Measurements from ENCODE around the gene TFAP2C.

TFAP2C gene

GRCh38 chr20:56628873-56629463, at the start of gene TFAP2C:
TSS of gene TFAP2C (plus strand) at chr20:56629306. CDS start at chr20:56629545, 239 bp downstream.
- TF ChIP-seq GATA3 (IDR thresholded peaks at IDR 0.05; ENCODE audit: low read depth, low read length), result no peak
- TF ChIP-seq GATA2 (IDR thresholded peaks at IDR 0.05; ENCODE audit: low read depth, low read length), result no peak

GRCh38 chr20:56580226-56580625, 48.9 kb upstream of the TFAP2C start:
- TF ChIP-seq GATA2 (IDR thresholded peaks at IDR 0.05; ENCODE audit: low read depth, low read length), result no peak
- TF ChIP-seq GATA3 (IDR thresholded peaks at IDR 0.05; ENCODE audit: low read depth, low read length), result no peak

GRCh38 chr20:56581701-56582100, 47.4 kb upstream of the TFAP2C start:
- TF ChIP-seq GATA3 (IDR thresholded peaks at IDR 0.05; ENCODE audit: low read depth, low read length), result no peak
- no peak for TF ChIP-seq GATA2 (IDR thresholded peaks at IDR 0.05; ENCODE audit: low read depth, low read length)

GRCh38 chr20:56582542-56582941, 46.6 kb upstream of the TFAP2C start:
- TF ChIP-seq GATA2 (IDR thresholded peaks at IDR 0.05; ENCODE audit: low read depth, low read length) (no peak), GATA3 (IDR thresholded peaks at IDR 0.05; ENCODE audit: low read depth, low read length) (no peak)

- no peak for TF ChIP-seq GATA2 (IDR thresholded peaks at IDR 0.05; ENCODE audit: low read depth, low read length)
- no peak for TF ChIP-seq GATA3 (IDR thresholded peaks at IDR 0.05; ENCODE audit: low read depth, low read length)
Observed at GRCh38 chr20:56584916-56585315, 44.2 kb upstream of the TFAP2C start.

- TF ChIP-seq GATA3 (IDR thresholded peaks at IDR 0.05; ENCODE audit: low read depth, low read length), result no peak
- no peak for TF ChIP-seq GATA2 (IDR thresholded peaks at IDR 0.05; ENCODE audit: low read depth, low read length)
Observed at GRCh38 chr20:56587307-56588041, 41.6 kb upstream of the TFAP2C start.

GRCh38 chr20:56588996-56589395, 40.1 kb upstream of the TFAP2C start:
- no peak for TF ChIP-seq GATA2 (IDR thresholded peaks at IDR 0.05; ENCODE audit: low read depth, low read length)
- TF ChIP-seq GATA3 (IDR thresholded peaks at IDR 0.05; ENCODE audit: low read depth, low read length), result no peak

GRCh38 chr20:56589633-56590032, 39.5 kb upstream of the TFAP2C start:
- no peak for TF ChIP-seq GATA2 (IDR thresholded peaks at IDR 0.05; ENCODE audit: low read depth, low read length)
- TF ChIP-seq GATA3 (IDR thresholded peaks at IDR 0.05; ENCODE audit: low read depth, low read length), result no peak

GRCh38 chr20:56590888-56591287, 38.2 kb upstream of the TFAP2C start:
- TF ChIP-seq GATA3 (IDR thresholded peaks at IDR 0.05; ENCODE audit: low read depth, low read length) (no peak), GATA2 (IDR thresholded peaks at IDR 0.05; ENCODE audit: low read depth, low read length) (no peak)

GRCh38 chr20:56592211-56592610, 36.9 kb upstream of the TFAP2C start:
- TF ChIP-seq GATA2 (IDR thresholded peaks at IDR 0.05; ENCODE audit: low read depth, low read length), result no peak
- no peak for TF ChIP-seq GATA3 (IDR thresholded peaks at IDR 0.05; ENCODE audit: low read depth, low read length)

- TF ChIP-seq GATA3 (IDR thresholded peaks at IDR 0.05; ENCODE audit: low read depth, low read length) (no peak), GATA2 (IDR thresholded peaks at IDR 0.05; ENCODE audit: low read depth, low read length) (no peak)
Observed at GRCh38 chr20:56592817-56593216, 36.3 kb upstream of the TFAP2C start.

- TF ChIP-seq GATA3 (IDR thresholded peaks at IDR 0.05; ENCODE audit: low read depth, low read length) (no peak), GATA2 (IDR thresholded peaks at IDR 0.05; ENCODE audit: low read depth, low read length) (no peak)
Observed at GRCh38 chr20:56595746-56596475, 33.2 kb upstream of the TFAP2C start.

GRCh38 chr20:56601166-56601565, 27.9 kb upstream of the TFAP2C start:
- TF ChIP-seq GATA3 (IDR thresholded peaks at IDR 0.05; ENCODE audit: low read depth, low read length) (no peak), GATA2 (IDR thresholded peaks at IDR 0.05; ENCODE audit: low read depth, low read length) (no peak)

GRCh38 chr20:56604673-56605072, 24.4 kb upstream of the TFAP2C start:
- no peak for TF ChIP-seq GATA3 (IDR thresholded peaks at IDR 0.05; ENCODE audit: low read depth, low read length)
- no peak for TF ChIP-seq GATA2 (IDR thresholded peaks at IDR 0.05; ENCODE audit: low read depth, low read length)

All from SH-SY5Y (cell line).